ENCODE results near the gene NENF. TPM values are rescaled to one million over a fixed set of nuclear protein-coding genes. Genes with fewer than 3 reads are reported as not detected.
A peak's percentile ranks its signal among the peaks of the same experiment; 100 is the strongest.

Gene NENF
- total and polyA plus RNA-seq, 2 donors (not counting 1 experiment from before 2014, with no cell fraction given): 33.3 to 58.1 TPM

DNA sequence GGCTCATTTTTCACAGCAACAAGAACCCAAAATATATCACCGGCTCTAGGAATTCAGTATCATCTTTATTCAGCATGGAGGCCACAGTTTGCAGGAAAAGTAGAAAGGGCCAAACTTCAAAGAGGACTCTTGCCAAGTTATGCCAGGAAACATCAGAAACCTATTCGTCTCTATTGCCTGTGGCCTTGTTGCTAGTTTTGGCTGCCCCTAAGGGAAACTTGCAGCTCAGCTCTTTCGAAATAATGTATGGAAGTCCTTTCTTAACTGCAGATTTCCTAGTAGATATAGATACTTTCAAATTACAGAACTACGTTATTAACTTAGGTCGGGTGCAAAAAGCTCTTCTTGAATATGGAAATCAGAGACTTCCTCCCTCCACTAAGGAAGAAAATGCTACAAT, 4.2 kb upstream of the NENF start:
- Histone ChIP-seq H3K79me2 (ENCODE audit: control insufficient read depth, insufficient read depth, low read length) (peaks cover 3% of the 10 kb centered on the region), H3K27me3 (ENCODE audit: control insufficient read depth, insufficient read depth, low read length) (peaks cover 8% of the 10 kb centered on the region), H3K27ac (ENCODE audit: insufficient read depth, low read length) (no peak overlapping the region), H3K9ac (ENCODE audit: insufficient read depth, low read length) (no peak overlapping the region), H3K4me2 (ENCODE audit: extremely low read depth, insufficient read depth, low read length) (no peak overlapping the region), H3K4me3 (replicated peaks in 1 of 4; ENCODE audit: control extremely low read depth in 1 of 4, insufficient read depth in 1 of 4, low read depth in 3 of 4, low read length in 4 of 4) (no peak overlapping the region), H4K20me1 (ENCODE audit: control insufficient read depth, extremely low read depth, insufficient read depth, low read length) (no peaks in the 10 kb centered on the region), H3K9me3 (ENCODE audit: control insufficient read depth, insufficient read depth, low read depth, low read length) (no peaks in the 10 kb centered on the region), H2AFZ (ENCODE audit: low read length) (no peak overlapping the region), H3K36me3 (ENCODE audit: control insufficient read depth, insufficient read depth, low read length) (no peaks in the 10 kb centered on the region), H3K4me1 (ENCODE audit: control insufficient read depth, extremely low read depth, insufficient read depth, low read length) (no peaks in the 10 kb centered on the region)
- TF ChIP-seq EZH2 (IDR thresholded peaks at IDR 0.05; ENCODE audit: low read length, missing control alignments): no peak
- TF ChIP-seq, protein P1, sequence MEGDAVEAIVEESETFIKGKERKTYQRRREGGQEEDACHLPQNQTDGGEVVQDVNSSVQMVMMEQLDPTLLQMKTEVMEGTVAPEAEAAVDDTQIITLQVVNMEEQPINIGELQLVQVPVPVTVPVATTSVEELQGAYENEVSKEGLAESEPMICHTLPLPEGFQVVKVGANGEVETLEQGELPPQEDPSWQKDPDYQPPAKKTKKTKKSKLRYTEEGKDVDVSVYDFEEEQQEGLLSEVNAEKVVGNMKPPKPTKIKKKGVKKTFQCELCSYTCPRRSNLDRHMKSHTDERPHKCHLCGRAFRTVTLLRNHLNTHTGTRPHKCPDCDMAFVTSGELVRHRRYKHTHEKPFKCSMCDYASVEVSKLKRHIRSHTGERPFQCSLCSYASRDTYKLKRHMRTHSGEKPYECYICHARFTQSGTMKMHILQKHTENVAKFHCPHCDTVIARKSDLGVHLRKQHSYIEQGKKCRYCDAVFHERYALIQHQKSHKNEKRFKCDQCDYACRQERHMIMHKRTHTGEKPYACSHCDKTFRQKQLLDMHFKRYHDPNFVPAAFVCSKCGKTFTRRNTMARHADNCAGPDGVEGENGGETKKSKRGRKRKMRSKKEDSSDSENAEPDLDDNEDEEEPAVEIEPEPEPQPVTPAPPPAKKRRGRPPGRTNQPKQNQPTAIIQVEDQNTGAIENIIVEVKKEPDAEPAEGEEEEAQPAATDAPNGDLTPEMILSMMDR (conservative IDR thresholded peaks at IDR 0.05 in 1 of 2, IDR thresholded peaks at IDR 0.05 in 1 of 2; ENCODE audit: low read depth in 1 of 2, low read length in 2 of 2): no peak
- DNase-seq (ENCODE audit: low read depth in 2 of 2): peak in 1 of 2 donors; percentile 12

DNA sequence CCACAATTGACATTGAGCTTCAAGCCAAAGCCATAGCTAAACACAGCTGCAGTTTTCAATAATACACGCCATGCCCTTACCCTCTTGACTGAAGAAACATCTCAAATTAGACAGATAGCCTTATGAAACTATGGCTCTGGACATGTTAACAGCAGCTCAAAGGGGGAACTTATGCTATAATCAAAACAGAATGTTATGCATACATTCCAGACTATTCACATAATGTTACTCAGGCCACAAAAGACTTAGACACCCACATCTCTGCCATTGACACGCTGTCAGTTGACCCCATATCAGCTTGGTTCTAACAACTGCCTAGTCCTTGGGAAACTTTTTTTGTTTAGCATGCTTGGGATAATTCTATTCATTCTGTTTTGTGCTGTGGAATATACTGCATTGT, 2.3 kb upstream of the NENF start:
- no peak overlapping the region for H3K4me3 ChIP-seq (replicated peaks in 1 of 4; ENCODE audit: control extremely low read depth in 1 of 4, insufficient read depth in 1 of 4, low read depth in 3 of 4, low read length in 4 of 4)
- no peak overlapping the region for H3K4me2 ChIP-seq (ENCODE audit: extremely low read depth, insufficient read depth, low read length)
- no peak overlapping the region for H3K27ac ChIP-seq (ENCODE audit: insufficient read depth, low read length)
- no peaks in the 10 kb centered on the region for H3K27me3 ChIP-seq (ENCODE audit: control insufficient read depth, insufficient read depth, low read length)
- no peak overlapping the region for H2AFZ ChIP-seq (ENCODE audit: low read length)
- TF ChIP-seq, protein P1 (conservative IDR thresholded peaks at IDR 0.05 in 1 of 2, IDR thresholded peaks at IDR 0.05 in 1 of 2; ENCODE audit: low read depth in 1 of 2, low read length in 2 of 2): no peak
- no peak for TF ChIP-seq EZH2 (IDR thresholded peaks at IDR 0.05; ENCODE audit: low read length, missing control alignments)
- no peak overlapping the region for H3K9ac ChIP-seq (ENCODE audit: insufficient read depth, low read length)
- H3K36me3 ChIP-seq (ENCODE audit: control insufficient read depth, insufficient read depth, low read length): no peaks in the 10 kb centered on the region
- H3K9me3 ChIP-seq (ENCODE audit: control insufficient read depth, insufficient read depth, low read depth, low read length): no peaks in the 10 kb centered on the region
- H4K20me1 ChIP-seq (ENCODE audit: control insufficient read depth, extremely low read depth, insufficient read depth, low read length): no peaks in the 10 kb centered on the region
- DNase-seq (ENCODE audit: low read depth in 2 of 2): peak; percentile 37 to 40
- peaks cover 6% of the 10 kb centered on the region for H3K79me2 ChIP-seq (ENCODE audit: control insufficient read depth, insufficient read depth, low read length)
- no peaks in the 10 kb centered on the region for H3K4me1 ChIP-seq (ENCODE audit: control insufficient read depth, extremely low read depth, insufficient read depth, low read length)

DNA sequence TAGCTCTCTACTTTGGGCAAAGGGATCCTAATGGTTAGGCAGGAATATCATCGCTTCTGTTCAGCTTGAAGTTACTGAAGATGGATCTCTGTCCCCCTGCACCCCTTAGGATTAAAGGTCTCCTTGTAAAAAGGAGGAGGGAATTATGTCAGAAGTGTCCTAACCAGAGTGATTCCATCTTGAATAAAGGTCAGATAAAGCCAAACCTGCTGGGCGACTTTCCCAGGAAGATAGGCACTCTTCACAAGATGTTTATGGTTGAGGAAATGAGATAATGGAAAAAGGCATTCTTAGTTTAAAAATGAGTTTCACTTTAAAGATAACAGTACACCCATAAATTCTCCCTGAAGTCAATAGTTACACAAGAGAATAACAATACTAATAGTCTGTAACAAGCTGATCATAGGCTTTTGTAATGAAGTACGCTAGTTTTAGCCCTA, 1.7 kb upstream of the NENF start:
- H3K4me3 ChIP-seq (replicated peaks in 1 of 4; ENCODE audit: control extremely low read depth in 1 of 4, insufficient read depth in 1 of 4, low read depth in 3 of 4, low read length in 4 of 4): no peak overlapping the region
- no peak overlapping the region for H3K4me2 ChIP-seq (ENCODE audit: extremely low read depth, insufficient read depth, low read length)
- H3K27ac ChIP-seq (ENCODE audit: insufficient read depth, low read length): no peak overlapping the region
- H3K4me1 ChIP-seq (ENCODE audit: control insufficient read depth, extremely low read depth, insufficient read depth, low read length): no peaks in the 10 kb centered on the region
- no peak for DNase-seq (ENCODE audit: low read depth in 2 of 2)
- no peak overlapping the region for H3K9ac ChIP-seq (ENCODE audit: insufficient read depth, low read length)
- no peaks in the 10 kb centered on the region for H3K36me3 ChIP-seq (ENCODE audit: control insufficient read depth, insufficient read depth, low read length)
- no peaks in the 10 kb centered on the region for H3K27me3 ChIP-seq (ENCODE audit: control insufficient read depth, insufficient read depth, low read length)
- H3K9me3 ChIP-seq (ENCODE audit: control insufficient read depth, insufficient read depth, low read depth, low read length): no peaks in the 10 kb centered on the region
- peaks cover 6% of the 10 kb centered on the region for H3K79me2 ChIP-seq (ENCODE audit: control insufficient read depth, insufficient read depth, low read length)
- H2AFZ ChIP-seq (ENCODE audit: low read length): no peak overlapping the region
- H4K20me1 ChIP-seq (ENCODE audit: control insufficient read depth, extremely low read depth, insufficient read depth, low read length): no peaks in the 10 kb centered on the region
- TF ChIP-seq, protein P1 (conservative IDR thresholded peaks at IDR 0.05 in 1 of 2, IDR thresholded peaks at IDR 0.05 in 1 of 2; ENCODE audit: low read depth in 1 of 2, low read length in 2 of 2): no peak
- no peak for TF ChIP-seq EZH2 (IDR thresholded peaks at IDR 0.05; ENCODE audit: low read length, missing control alignments)
